HG03342 (cell line): ENCODE measurements around the gene LZTFL1.

Experiments used
- ATAC-seq: cut with Tn5 transposase; IDR thresholded peaks from one replicate; pipeline ENCODE4 v1.9.1; 2021; ENCODE audit warnings: mild to moderate bottlenecking, moderate library complexity; ENCODE audit not compliant: unreplicated experiment

Gene LZTFL1, protein sequence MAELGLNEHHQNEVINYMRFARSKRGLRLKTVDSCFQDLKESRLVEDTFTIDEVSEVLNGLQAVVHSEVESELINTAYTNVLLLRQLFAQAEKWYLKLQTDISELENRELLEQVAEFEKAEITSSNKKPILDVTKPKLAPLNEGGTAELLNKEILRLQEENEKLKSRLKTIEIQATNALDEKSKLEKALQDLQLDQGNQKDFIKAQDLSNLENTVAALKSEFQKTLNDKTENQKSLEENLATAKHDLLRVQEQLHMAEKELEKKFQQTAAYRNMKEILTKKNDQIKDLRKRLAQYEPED

DNA sequence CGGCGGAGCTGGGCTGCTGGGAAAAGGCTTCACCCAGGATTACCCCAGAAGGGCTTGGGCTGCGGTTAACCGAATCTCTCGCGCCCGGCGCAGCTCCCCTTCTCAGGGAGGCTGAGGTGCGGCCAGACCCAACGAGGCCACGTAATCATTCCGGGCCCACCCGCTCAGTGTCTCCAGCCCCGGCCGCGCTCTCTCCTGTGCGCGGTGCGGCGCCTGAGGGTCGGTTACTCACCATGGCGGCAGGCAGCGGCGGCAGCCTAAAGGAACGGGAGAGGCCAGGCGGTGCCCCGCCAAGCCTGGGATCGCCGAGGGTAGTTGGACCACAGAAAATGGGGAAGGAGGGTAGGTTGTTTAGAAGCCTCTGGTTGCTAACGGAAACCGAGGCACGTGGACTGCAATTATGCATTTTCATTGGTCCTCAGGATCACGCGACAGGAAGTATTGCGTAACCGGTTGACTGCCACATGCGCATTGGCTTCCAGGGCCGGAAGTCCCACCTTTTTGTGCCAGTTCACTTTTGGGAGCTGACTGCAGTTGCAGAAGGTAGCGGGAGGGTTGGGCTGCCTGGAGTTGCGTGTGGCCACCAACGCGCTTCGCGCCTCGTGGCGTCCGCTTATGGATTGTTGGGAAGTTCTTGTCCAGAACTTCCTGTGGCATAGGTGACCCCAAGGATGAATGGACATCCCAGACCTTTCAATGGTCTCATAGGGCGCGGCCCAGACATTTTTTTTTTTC, at the start of gene LZTFL1:
LZTFL1 (minus strand) TSS at position 363 of the 735 bp plus-strand sequence; CDS start at position 235, 128 bp downstream.
- ATAC-seq, result peak; percentile 96

DNA sequence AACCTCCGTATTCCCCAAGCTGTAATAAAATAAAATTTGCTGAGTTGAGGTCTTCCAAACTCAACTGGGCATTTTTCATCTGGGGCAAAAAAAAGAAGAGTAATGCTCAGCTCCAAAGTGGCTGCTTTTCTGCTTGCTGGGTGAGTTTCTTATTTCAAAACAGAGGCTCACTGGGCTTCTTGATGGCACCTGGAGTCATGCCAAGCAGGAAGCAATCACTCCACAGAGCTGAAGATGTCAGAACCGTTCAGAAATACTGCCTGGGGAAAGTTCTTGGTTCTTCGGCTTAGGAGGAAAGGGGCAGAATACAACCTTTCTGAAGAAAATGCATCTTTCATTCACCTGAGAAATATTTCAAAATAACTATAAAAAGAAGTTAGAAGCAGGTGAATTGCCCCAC, 48.5 kb upstream of the LZTFL1 start:
- no peak for ATAC-seq

DNA sequence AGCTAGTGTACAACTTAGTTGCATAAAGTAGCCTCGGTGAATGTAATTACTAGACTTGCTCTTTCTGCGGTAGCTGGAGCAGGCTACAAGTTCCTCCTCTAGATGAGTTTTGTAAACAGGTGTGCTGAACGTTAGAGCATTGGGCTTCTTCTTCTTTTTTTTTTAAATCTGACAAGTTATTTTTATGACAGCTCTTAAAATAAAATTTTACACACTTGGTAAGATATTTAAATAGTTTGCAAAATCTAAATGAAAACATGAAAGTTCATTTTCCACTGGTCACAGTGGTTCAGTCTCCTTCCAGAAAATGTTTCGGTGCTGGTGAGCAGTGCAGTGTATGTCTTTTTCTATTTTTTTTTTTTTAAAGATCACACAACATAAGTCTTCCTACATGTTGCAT, 47.4 kb upstream of the LZTFL1 start:
- ATAC-seq, result no peak

DNA sequence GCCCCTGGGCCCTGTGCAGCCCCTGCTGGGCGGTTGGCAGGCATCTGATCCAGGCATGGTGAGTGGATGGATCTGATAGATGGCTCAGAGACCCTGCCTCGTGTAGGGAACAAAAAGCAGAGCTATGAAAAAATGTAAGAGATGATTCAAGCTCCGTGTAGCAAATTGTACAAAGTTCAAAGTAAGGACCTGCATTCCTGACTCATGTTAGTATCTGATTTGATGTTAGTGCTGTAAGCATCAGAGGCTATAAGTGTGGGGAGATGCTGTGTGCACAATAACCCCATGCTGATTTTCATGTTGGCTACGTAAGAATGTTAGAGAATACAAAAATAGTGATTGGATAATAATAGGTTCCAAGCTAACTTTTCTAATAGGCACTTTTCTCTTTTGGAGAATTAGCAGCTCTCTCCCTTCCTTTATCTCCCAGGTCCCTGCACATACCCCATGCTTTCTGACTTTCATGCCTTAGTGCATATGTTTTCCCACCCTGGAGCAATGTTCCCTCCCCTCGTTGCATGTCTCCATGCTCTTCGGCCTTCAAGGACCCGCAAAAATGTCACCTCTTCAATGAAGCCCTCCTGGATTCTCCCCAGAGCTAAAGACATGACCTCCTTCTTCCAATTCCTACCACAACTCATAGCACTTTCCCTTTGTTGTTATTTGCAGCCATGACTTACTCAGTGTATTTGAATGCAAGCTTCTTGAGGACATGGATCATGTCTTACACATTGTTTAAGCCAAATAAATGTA, 46.0 kb upstream of the LZTFL1 start:
- ATAC-seq, result no peak

DNA sequence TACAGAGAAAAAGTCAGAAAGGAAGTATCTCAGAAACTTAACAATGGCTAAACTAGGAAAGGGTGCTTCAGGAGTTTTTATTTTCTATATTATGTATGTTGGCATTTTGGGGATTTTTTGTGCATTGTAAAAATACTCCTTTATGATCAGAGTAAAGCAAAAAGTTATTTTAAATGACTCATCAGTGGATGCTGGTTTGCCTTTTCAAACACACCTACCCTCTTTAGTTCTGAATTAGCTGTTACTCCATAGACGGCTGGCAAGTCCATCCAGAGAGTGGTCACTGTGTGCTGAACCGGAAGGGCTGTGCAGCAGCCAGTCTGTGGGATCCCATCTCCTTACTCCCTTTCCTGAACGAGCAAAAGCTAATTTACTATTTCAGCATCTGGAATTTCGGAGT, 45.4 kb upstream of the LZTFL1 start:
- ATAC-seq, result no peak

DNA sequence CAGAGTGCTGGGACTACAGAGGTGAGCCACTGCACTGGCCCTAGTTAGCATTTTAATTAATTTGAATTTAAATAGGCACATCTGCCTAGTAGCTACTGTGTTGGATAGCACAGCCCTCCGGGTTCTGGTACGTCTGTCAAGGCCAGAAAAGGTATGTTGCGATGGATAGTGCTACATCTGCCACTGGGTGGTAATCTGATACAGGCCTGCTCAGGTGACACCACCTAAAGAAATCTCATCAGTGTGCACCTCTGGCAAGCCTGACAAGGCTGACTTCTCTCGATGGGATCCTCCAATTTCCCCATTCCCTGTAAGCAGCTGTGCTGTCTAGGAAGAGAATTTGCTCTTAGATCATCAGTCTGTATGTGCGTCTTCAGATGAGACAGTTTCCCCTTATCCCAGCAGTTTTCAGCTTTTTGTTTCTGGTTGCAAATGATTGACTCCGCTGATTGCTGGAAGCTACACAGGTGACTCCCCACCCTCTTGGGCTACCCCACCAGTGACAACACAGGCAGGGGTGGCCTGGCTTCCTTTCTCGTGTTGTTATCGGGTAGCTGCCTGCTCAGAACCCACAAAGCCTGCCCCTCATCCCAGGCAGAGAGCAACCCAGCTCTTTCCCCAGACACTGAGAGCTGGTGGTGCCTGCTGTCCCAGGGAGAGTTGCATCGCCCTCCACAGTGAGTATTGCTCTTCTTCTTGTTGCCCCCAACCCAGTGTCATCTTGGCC, 44.2 kb upstream of the LZTFL1 start, which contains the start of gene CCR9:
CCR9 (plus strand) TSS at position 565 of the 727 bp plus-strand sequence. CDS start 8,391 bp downstream, outside the sequence.
- ATAC-seq, result no peak

DNA sequence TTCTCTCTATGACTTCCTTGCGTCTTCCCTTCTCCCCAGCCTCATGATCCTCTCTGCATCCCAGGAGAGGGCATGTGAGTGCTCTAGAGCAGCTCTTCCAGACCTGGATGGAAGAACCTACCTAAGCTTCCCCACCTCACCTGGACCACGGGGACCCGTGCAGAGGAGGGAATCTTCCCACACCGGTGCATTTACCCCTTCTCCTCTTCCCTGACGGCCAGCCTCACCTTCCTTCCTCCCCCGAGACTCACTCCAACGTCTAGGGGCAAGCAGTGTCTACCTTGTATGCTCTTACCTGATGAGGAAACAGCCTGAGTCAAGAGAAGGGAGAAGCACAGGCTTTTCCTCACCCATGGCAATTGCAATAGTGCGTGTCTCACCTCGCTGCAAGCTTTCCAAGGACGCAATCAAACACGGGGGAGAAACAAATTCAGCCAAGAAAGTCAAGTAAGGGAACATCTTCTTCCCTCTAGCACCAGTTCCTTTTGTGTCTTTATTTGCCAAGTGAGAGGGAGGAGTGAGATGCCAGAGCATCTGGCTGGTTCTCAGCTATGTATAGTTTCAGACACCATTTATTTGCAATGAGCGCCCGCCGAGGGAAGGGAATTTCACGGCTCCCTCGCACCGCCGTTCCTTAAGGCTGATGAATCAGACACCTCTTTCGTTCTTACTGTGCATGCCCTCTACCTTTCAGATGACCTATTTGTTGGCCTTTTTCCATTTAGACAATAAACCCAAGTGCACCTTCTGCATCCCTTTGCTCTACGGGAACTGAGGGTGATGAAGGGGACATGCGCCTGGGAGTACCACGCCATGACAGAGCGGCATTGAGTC, 42.7 kb upstream of the LZTFL1 start:
- ATAC-seq, result no peak

DNA sequence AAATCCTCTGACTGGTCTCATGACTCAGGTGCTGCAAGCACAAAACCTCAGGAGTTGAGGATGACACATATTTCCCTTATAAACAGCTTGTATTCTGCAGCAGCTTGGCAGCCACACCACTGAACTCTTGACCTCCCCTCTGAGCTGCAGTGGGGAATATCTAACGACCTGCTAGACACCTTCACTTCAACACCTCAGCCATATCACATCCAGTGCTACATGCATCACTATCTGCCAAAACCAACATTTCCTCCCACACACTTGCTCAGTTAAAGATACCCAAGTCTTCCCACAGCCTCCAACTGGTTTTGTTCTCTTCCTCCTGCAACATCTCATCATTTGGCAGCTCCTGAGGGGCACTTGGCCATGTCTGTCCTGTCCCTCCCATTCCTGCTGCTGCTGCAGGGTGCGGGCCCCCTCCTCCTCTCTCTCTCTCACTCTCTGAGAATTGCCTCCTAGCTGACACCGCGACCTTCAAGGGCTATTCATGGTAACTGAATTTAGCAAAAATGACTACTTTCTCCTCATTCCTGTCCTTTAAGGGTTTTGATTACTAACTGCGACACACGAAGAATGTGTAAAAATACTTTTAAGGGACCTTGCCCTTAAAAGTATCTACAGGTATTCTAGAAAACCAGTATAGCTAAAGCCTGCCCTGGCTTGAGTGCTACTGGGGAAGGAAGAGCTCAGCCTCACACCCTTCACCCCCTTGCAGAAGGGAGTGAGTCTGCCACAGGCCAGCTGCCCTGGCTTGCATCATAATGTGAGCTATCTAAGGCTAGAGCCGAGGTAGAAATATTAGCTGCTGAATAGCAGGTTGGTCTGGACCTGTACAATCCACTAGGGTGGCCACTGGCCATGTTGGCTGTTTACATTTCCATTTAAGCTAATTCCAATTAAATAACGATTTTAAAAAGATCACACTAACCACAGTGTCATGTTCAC, 39.4 kb upstream of the LZTFL1 start:
- no peak for ATAC-seq

DNA sequence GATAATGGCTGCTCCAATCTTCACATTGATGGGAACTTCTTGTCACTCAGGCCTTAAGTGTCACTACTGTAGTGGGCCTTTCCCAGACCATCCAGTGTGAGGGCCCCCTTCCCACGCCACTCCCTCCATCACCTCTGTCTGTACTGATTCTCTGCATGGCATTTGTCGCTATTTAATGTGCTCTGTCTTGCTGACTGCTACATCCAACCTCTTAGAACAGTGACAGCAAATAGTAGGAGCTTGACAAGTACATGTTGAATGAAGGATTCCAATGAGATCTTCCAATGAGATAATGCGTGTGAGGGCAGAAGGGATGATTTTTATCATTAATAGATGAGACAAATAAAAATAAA, 38.8 kb upstream of the LZTFL1 start:
- ATAC-seq, result no peak

DNA sequence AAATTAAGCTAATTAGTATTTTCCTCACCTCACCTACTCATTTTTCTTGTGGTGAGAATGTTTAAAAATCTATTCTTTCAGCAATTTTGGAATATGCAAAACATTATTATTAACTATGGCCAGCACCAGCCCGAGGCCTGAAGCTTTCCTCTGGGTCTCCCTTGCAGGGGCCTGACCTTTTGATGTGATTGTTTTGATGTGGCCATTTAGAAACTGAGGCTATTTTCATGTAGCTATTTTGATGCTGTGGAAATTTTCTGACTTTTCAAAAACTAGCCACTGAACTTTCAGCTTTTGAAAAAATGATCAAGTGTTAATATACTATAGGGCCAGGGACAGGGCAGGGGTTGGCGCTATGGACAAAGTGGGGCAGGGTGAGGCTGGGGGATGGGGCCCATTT, 36.2 kb upstream of the LZTFL1 start:
- no peak for ATAC-seq

DNA sequence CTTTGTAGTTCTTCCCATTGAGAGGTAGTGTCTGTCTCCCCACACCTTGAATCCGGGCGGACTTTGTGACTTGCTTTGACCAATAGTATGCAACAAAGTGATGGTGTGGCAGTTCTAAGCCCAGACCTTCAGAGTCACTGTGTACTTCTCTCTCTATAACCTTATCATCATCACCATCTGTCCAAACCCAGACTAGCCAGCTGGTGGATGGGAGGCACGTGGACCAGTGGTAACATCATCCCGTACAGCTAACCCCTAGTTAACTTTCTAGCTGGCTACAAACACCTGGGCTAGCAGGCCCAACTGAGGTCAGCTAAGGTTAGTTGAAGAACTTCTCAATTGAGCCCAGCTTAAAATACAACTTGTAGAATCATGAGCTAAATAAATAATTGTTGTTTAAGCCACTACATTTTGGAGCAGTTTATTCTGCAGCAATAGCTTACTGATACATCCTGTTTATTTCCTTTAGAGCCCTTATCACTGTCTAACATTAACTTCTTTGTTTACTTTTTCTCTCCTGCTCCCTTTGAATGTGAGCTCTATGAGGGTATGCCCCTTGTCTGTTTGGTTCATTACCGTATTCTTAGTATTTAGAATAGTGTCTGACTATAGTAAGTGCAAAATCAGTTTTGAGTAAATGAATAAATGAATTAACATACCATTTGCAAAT, 32.9 kb upstream of the LZTFL1 start:
- ATAC-seq, result no peak

DNA sequence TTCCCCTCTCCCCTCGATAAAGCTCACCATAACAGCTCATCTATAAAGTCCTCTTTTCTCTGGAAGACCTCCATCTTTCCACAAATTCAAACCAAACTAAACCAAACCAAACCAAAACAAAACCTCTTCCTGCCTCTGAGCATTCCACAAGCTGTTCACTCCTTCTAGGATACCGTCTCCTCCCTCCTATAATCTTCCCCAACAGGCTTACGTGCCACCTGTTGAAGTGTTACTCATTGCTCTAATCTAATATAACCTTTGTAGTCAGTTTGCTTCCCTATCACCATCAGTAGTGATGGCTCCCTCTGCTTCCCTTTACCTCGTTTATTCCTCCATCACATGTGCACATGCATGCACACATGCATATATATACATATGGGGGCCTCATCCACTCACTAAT, 31.7 kb upstream of the LZTFL1 start:
- ATAC-seq, result no peak

DNA sequence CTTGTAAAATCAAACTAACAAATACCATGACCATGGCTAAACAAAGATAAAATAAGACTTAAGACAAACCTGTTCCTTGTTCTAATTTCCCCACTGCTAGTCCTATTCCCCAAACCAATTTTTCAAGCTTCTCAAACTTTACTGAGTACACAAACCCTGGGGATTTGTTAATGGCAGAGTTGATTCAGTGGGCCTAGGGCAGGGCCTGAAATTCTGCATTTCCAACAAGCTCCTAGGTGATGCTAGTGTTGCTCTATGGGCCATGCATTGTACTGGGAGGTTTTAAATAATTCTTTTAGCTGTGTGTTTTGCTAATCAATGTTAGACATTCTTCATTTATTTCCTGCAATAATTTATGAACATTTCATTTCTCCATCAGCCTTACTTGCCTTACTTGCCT, 31.1 kb upstream of the LZTFL1 start:
- ATAC-seq, result no peak

DNA sequence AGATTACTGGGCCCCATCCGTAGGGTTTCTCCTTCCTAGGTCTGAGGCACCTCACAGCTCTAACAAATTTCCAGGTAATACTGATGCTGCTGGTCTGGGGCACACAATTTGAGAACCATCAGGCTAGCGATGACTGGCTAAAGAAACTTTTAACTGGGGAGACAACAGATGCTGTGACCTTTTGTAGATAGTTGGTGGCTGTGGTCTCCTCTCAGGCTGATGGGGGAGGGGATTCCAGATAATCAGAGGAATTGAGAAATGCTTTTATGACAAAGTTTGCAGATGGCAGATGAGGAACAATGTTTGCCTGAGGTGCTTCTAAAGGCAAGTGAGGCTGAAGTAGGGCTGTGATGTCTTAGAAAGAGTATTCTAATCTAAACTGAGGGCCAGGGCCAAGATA, 30.6 kb upstream of the LZTFL1 start:
- ATAC-seq, result no peak

DNA sequence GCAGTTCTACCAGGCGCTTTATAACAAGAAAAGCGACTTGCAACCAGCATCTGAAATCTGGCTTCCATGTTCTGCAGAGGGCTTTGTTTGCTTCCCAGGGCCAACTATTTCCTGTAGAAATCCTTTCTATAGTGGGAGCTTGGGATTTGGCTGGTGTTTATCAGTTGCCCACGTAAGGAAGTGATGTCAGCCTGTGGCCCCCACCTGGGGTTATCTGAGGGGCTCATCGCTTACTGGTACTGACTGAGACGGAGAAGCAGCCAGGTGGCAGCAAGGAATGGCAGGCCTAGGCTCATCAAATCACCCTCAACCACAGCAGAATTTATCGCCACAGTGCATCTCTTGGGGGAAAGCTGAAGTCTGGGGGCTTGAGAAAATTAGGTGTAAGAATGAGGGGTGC, 29.9 kb upstream of the LZTFL1 start:
- ATAC-seq, result no peak

DNA sequence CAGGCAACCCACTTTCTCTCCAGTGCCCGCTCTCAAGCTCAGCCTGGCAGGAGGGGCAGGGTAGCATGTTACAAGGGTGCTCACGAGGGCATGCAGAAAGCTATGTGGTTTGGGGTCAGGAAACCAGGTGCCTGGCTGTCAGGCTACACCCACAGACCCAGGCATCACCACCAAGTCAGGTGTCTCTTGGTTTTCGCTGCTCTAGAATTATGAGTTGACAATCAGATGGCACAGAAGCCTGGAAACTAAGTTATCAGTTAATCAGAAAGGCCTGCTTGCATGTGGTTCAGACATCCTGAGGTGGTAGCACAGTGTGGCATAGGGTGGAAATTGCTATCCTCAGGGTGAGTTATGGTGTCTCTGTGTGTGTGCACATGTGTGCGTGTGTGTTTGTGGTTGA, 28.2 kb upstream of the LZTFL1 start:
- no peak for ATAC-seq

DNA sequence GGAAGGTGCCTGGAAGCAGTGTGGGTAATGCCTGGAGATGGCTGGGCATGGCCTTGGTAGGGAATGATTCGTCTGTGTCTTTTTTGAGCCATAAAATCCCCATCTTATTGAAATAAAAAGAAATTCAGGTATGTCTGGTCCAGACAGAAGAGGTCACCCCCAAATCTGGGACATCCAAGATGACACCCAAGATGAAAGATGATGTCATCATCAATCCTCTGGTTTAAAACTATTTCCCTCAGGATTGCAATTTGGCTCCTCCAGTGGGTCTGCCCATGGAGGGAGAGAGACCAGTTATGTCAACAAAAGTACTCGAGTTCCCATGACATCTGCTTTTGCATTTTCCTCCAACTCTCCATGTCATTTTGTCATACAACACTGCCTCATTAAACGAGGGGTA, 27.7 kb upstream of the LZTFL1 start:
- ATAC-seq, result no peak

DNA sequence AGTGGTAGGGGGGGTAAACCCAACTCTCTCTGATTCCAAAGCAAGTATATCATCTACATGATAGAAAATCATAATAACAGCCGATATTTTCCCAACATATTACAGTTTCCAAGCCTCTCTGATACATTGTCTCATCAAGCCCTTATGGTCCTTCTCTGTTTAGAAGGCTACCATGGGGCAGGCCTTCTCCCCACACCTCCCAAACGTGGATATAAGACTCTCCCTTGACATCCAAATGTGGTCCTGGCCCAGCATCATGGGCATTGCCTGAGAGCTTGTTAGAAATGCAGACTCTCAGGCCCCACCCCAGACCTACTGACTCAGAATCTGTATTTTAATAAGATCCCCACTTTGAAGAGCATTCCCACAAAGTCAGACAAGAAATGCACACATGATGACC, 26.7 kb upstream of the LZTFL1 start:
- ATAC-seq, result no peak

DNA sequence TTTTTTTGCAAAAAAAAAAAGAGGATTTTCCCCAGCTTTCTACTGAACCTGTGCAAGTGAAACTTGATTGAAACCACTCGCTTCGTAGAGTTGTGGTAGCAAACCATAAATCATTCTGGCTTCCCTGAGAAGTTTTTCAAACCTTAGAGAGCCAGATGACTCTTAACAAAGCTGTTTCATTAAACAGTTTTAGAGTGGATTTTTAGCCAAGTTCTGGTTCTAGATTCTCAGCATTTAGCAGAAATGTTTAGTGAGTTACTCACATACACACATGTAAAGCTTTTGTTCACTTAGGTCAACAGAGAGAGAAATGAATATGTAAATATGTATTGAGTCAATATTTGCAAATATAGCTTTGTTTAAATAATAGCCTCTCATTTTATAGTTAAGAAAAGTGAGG, 26.3 kb upstream of the LZTFL1 start:
- no peak for ATAC-seq
